ENCODE data around the gene PGAP3.

PGAP3 gene

GRCh38 chr17:39697961-39698360 is 10.1 kb upstream of the PGAP3 start:
- DNase-seq (ENCODE audit: low spot score): no peak

GRCh38 chr17:39696731-39697130 is 8.9 kb upstream of the PGAP3 start:
- DNase-seq (ENCODE audit: low spot score): no peak

GRCh38 chr17:39695089-39695474 is 7.2 kb upstream of the PGAP3 start:
- DNase-seq (ENCODE audit: low spot score): no peak

DNA sequence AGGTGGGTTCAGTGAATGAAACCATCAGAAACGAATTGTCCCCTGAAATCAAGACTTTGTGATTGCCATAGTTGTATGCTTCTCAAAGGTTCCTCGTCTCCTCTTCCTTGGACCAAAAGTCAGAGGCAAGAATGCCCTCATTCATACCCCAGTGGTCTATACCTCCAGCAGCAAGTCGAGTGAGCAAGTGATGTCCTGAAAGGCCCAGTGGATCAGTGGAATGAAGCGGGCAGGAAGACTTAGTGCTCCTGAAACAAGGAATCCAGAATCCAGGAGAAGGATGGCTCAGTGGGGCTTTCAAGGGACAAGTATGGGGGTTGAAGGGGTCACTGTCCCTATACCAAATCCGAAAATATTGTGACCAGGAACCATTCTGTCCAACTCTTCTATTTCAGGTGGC is 6.7 kb upstream of the PGAP3 start:
- no peak for DNase-seq (ENCODE audit: low spot score)

- DNase-seq (ENCODE audit: low spot score): no peak
Measured at GRCh38 chr17:39688945-39689344, 1.1 kb upstream of the PGAP3 start.

- no peak for DNase-seq (ENCODE audit: low spot score)
Measured at GRCh38 chr17:39688475-39688835, 598 bp upstream of the PGAP3 start.

- no peak for DNase-seq (ENCODE audit: low spot score)
Measured at GRCh38 chr17:39687101-39687545, 734 bp downstream of the PGAP3 start.

- DNase-seq (ENCODE audit: low spot score): no peak
Measured at GRCh38 chr17:39684369-39685192, 3.3 kb downstream of the PGAP3 start.

DNA sequence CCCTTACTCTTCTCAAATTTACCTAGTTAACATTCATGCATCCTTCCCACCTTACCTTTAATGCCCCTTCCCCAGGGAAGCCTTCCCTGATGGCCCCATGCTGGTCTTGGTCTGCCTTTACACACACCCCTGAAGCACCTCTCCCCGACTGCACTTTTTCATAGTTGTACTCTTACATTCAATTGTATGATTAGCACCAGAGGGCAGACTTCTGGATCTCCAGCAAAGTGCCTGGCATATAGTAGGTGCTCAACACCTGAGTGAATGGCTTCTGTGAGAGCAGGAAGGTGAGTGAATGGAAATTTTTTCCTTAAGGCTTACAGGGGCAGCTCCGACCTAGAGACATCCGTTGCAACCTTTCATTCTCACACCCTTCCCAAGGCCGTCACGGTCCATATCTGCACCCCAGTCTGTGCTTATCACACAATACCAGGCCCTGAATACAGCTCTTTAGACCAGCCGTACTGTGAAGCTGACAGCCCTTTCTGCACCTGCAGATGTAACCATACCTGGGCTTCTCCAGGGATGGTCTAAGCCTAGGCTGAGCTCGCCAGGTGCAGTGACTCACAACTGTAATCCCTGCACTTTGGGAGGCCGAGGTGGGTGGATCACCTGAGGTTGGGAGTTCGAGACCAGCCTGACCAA is 4.4 kb downstream of the PGAP3 start:
- DNase-seq (ENCODE audit: low spot score): no peak

GRCh38 chr17:39679521-39680192 is 8.2 kb downstream of the PGAP3 start:
- no peak for DNase-seq (ENCODE audit: low spot score)

- DNase-seq (ENCODE audit: low spot score): no peak
Measured at GRCh38 chr17:39678340-39679116, 9.3 kb downstream of the PGAP3 start.

GRCh38 chr17:39677542-39678339 is 10.1 kb downstream of the PGAP3 start:
- no peak for DNase-seq (ENCODE audit: low spot score)

DNA sequence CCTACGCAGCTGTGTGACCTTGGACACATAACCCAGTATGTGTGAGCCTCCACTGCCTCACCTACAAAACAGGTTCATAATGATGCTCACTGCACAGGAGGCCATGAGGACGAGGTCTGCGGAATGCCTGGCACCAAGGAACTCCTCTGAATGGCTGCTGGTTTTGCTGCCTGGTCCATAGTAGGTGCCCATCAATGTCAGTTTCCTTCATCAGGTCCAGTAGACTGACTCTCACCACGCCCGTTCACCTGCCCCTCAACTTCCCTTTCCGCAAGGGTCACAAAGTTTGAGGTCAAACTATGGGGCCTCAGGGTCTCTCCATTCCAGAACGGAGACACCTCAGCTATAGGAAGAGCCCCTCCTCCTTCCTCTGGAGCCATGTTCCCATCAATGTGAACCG is 10.8 kb downstream of the PGAP3 start:
- DNase-seq (ENCODE audit: low spot score): no peak

DNA sequence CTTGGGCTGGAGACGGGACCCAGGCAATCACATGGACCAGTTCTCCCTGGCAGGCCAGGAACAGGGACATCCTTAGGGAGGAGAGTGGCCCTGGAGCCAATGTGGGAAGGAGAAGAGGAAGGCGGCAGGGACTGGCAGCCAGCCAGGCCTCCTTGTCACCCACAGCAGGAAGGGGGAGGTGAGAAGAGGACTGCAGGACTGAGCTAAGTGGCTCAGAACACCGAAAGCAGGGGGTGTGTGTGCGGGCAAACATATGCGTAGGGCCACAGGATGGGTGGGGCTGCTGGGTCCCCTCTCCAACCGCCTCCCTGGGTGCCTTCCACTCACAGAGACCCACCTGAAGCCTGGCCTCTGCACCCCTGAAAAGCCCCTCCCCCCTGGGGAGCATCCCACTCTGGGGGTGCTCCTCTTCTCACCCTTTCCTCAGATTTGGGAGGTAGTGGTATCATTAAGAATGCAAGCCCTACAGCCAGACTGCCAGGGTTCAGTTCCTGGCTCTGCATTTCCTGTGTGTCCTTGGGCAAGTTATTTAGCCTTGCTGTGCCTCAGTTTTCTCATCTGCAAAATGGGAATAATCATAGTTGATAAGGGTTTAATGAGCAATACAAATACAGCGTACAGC is 11.5 kb downstream of the PGAP3 start:
- DNase-seq (ENCODE audit: low spot score): no peak

GRCh38 chr17:39675390-39676082 is 12.3 kb downstream of the PGAP3 start:
- DNase-seq (ENCODE audit: low spot score): no peak

- no peak for DNase-seq (ENCODE audit: low spot score)
Measured at GRCh38 chr17:39674702-39675389, 13.0 kb downstream of the PGAP3 start.

DNA sequence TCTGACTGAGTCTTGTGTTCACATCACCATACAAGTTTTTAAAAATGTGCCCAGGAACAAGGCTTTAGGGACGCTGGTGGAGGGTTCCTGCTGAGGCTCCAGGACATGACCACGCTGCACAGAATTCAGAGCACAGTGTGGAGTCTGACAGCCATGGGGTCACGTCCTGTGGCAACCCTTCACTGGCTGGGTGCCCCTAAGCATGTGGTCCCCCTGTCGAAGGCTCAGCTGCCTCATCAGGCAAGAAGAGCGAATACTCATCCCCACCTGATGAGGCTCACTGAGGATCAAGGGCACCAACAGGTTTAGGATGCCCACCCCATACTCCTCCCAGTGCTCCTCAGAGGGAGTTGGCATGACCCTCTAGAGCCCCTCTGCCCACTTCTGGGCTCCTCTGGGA is 13.7 kb downstream of the PGAP3 start:
- DNase-seq (ENCODE audit: low spot score): no peak

GRCh38 chr17:39673335-39674081 is 14.3 kb downstream of the PGAP3 start:
- DNase-seq (ENCODE audit: low spot score): no peak

All from putamen (tissue), 1 donor.